ENCODE results near the gene KCNN3. TPM values are rescaled to one million over a fixed set of nuclear protein-coding genes. Genes with fewer than 3 reads are reported as not detected.
"Not testable (repeated sequence)": the region's sequence is repeated elsewhere in the genome, so short reads cannot be mapped to it uniquely, and the experiment has no call there.

KCNN3 gene
- total RNA-seq, 4 donors from 2014 or later: 0.30 to 0.72 (median 0.37) TPM

- no peak for TF ChIP-seq CTCF (IDR thresholded peaks at IDR 0.05)
- TF ChIP-seq POLR2A (IDR thresholded peaks at IDR 0.05): no peak
- TF ChIP-seq POLR2AphosphoS5 (IDR thresholded peaks at IDR 0.05): no peak
- TF ChIP-seq EP300 (IDR thresholded peaks at IDR 0.05): no peak
- Histone ChIP-seq H3K9me3 (no peaks in the 10 kb centered on the region), H3K4me3 (no peak overlapping the region), H3K27ac (no peak overlapping the region), H3K4me1 (no peaks in the 10 kb centered on the region), H3K27me3 (no peaks in the 10 kb centered on the region), H3K36me3 (no peaks in the 10 kb centered on the region)
- DNase-seq (ENCODE audit: low spot score in 2 of 2): no peak
- WGBS: 59% methylated on average over 4 of the region's 4 CpGs
These were observed 186.3 kb downstream of the KCNN3 start for GRCh38 chr1:154683820-154684219.

GRCh38 chr1:154682254-154682653, 187.8 kb downstream of the KCNN3 start:
- Histone ChIP-seq H3K4me3 (no peak overlapping the region), H3K36me3 (no peaks in the 10 kb centered on the region), H3K27ac (no peak overlapping the region), H3K4me1 (no peaks in the 10 kb centered on the region), H3K27me3 (no peaks in the 10 kb centered on the region), H3K9me3 (no peaks in the 10 kb centered on the region)
- no peak for DNase-seq (ENCODE audit: low spot score in 2 of 2)
- WGBS: 73% methylated on average over 13 of the region's 13 CpGs
- TF ChIP-seq EP300 (IDR thresholded peaks at IDR 0.05) (no peak), CTCF (IDR thresholded peaks at IDR 0.05) (no peak), POLR2AphosphoS5 (IDR thresholded peaks at IDR 0.05) (no peak), POLR2A (IDR thresholded peaks at IDR 0.05) (no peak)

GRCh38 chr1:154677844-154678243, 192.2 kb downstream of the KCNN3 start:
- not testable (repeated sequence) for H3K4me1 ChIP-seq; H3K9me3 ChIP-seq; H3K4me3 ChIP-seq; H3K36me3 ChIP-seq; H3K27me3 ChIP-seq; H3K27ac ChIP-seq; DNase-seq (ENCODE audit: low spot score in 2 of 2)
- no CpG with 5 or more reads among the region's 27 CpGs for WGBS

- not testable (repeated sequence) for H3K4me1 ChIP-seq; H3K9me3 ChIP-seq; H3K27ac ChIP-seq; H3K36me3 ChIP-seq; DNase-seq (ENCODE audit: low spot score in 2 of 2); H3K4me3 ChIP-seq; H3K27me3 ChIP-seq
- 71% methylated on average over 2 of the region's 2 CpGs for WGBS
These were observed 193.2 kb downstream of the KCNN3 start for GRCh38 chr1:154676847-154677246.

- not testable (repeated sequence) for H3K4me3 ChIP-seq; H3K4me1 ChIP-seq; DNase-seq (ENCODE audit: low spot score in 2 of 2); H3K36me3 ChIP-seq; H3K27me3 ChIP-seq; H3K27ac ChIP-seq; H3K9me3 ChIP-seq
- 78% methylated on average over 6 of the region's 7 CpGs for WGBS
These were observed 195.6 kb downstream of the KCNN3 start for GRCh38 chr1:154674456-154674855.

- H3K4me3 ChIP-seq; H3K9me3 ChIP-seq; H3K27me3 ChIP-seq; H3K27ac ChIP-seq; H3K36me3 ChIP-seq; DNase-seq (ENCODE audit: low spot score in 2 of 2); H3K4me1 ChIP-seq: not testable (repeated sequence)
- WGBS: 74% methylated on average over 8 of the region's 8 CpGs
These were observed 197.8 kb downstream of the KCNN3 start for GRCh38 chr1:154672245-154672644.

GRCh38 chr1:154671412-154671811, 198.7 kb downstream of the KCNN3 start:
- H3K4me1 ChIP-seq; H3K36me3 ChIP-seq; H3K27ac ChIP-seq; DNase-seq (ENCODE audit: low spot score in 2 of 2); H3K4me3 ChIP-seq; H3K9me3 ChIP-seq; H3K27me3 ChIP-seq: not testable (repeated sequence)
- 86% methylated on average over 9 of the region's 9 CpGs for WGBS

GRCh38 chr1:154670310-154671270, 199.5 kb downstream of the KCNN3 start:
- 88% methylated on average over 12 of the region's 41 CpGs for WGBS
- not testable (repeated sequence) for H3K36me3 ChIP-seq

More at GRCh38 chr1:154670310-154671270, 199.5 kb downstream of the KCNN3 start:
- H3K4me1 ChIP-seq; H3K27ac ChIP-seq; H3K27me3 ChIP-seq; H3K9me3 ChIP-seq; DNase-seq (ENCODE audit: low spot score in 2 of 2); H3K4me3 ChIP-seq: not testable (repeated sequence)
